Measurements from ENCODE around the gene NLRP6.
"Not testable (repeated sequence)": the region's sequence is repeated elsewhere in the genome, so short reads cannot be mapped to it uniquely, and the experiment has no call there.

DNA sequence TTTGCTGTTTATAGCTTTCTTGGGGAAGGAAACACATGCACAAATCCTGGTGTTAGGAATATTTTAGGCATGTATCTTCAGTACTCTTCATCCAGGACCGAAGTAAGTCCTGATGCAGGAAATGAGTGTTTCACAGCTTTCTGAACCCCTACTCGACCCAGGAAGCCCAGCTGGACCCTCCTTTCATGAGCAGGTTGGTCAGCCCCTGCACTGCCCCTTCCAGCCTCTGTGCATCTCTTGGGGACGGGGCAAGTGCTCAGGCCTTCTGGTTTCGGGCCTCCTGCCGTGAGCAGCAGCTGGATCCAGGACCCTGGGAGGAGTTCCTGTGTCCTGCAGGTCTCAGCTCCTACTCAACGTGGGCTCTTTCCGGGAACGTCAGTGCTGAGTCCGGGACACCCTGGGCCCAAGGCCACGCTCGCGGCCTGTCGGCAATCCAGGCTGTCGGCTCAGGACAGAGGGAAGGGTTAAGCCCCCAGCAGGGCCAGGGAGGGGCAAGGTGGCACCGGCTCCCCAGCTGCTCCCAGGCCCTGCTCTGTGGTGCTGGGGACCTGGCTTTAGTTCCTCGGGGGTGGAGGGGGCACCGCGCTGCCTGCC is 31.9 kb downstream of the NLRP6 start:
- not testable (repeated sequence) for TF ChIP-seq ZFP30, ISL1, ZNF8, CSDC2 (CRISPR knock-in tag; IDR thresholded peaks at IDR 0.05)
- TF ChIP-seq, protein P1, sequence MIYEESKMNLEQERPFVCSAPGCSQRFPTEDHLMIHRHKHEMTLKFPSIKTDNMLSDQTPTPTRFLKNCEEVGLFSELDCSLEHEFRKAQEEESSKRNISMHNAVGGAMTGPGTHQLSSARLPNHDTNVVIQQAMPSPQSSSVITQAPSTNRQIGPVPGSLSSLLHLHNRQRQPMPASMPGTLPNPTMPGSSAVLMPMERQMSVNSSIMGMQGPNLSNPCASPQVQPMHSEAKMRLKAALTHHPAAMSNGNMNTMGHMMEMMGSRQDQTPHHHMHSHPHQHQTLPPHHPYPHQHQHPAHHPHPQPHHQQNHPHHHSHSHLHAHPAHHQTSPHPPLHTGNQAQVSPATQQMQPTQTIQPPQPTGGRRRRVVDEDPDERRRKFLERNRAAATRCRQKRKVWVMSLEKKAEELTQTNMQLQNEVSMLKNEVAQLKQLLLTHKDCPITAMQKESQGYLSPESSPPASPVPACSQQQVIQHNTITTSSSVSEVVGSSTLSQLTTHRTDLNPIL (CRISPR knock-in tag; IDR thresholded peaks at IDR 0.05; ENCODE audit: low read depth), result not testable (repeated sequence)

All from SK-N-SH treated with all-trans-retinoic acid at 6 μM for 48 hours (cell line).